Skin of body (tissue), 2 donors: ENCODE measurements around the gene SAMHD1. TPM values are rescaled to one million over a fixed set of nuclear protein-coding genes. Genes with fewer than 3 reads are reported as not detected.

ENCODE experiments used
- DNase-seq: peaks from one replicate; lab custom pipeline; 2025; lab: John Stamatoyannopoulos, UW
- total RNA-seq: library from RNA; depleted of rRNA; stranded (reverse); fragments of >200 nt; gene quantifications from one replicate; pipeline ENCODE4 v1.2.3, GENCODE V29; 2014

Gene SAMHD1
- total RNA-seq, 1 donor from 2014 or later = 48.8 TPM

GRCh38 chr20:36873498-36874189, 77.9 kb downstream of the SAMHD1 start:
- DNase-seq = no peak

DNA sequence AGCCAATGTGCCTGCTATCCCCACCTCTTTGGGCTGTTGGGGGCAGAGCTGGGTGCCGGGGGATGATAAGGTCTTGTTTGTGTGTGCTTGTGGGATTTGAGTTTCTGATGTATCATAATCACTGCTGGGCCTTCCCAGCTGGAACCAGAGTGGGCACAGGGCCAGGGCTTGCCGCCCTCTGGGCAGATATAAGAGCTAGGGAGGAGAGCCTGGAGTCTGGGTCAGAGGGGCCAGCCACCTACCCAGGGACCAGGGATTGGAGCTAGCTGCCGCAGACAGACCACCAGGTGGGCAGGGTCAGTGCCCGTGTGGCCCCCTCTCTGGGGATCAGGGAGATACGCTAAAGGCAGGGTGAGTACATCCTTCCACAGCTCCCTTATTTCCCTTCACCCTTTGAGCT, 78.7 kb downstream of the SAMHD1 start:
- DNase-seq = no peak

GRCh38 chr20:36871640-36872570, 79.6 kb downstream of the SAMHD1 start:
- no peak for DNase-seq

GRCh38 chr20:36866681-36867495, 84.6 kb downstream of the SAMHD1 start:
- DNase-seq = no peak

- DNase-seq = no peak
Observed at GRCh38 chr20:36866164-36866563, 85.3 kb downstream of the SAMHD1 start.

GRCh38 chr20:36865861-36866149, 85.7 kb downstream of the SAMHD1 start:
- DNase-seq = no peak

- no peak for DNase-seq
Observed at GRCh38 chr20:36865076-36865860, 86.2 kb downstream of the SAMHD1 start.

GRCh38 chr20:36862857-36863668, 88.4 kb downstream of the SAMHD1 start:
- DNase-seq = no peak

- DNase-seq = peak; percentile 79
Observed at GRCh38 chr20:36861875-36862801, 89.4 kb downstream of the SAMHD1 start.

- no peak for DNase-seq
Observed at GRCh38 chr20:36861625-36861874, 90.0 kb downstream of the SAMHD1 start.

DNA sequence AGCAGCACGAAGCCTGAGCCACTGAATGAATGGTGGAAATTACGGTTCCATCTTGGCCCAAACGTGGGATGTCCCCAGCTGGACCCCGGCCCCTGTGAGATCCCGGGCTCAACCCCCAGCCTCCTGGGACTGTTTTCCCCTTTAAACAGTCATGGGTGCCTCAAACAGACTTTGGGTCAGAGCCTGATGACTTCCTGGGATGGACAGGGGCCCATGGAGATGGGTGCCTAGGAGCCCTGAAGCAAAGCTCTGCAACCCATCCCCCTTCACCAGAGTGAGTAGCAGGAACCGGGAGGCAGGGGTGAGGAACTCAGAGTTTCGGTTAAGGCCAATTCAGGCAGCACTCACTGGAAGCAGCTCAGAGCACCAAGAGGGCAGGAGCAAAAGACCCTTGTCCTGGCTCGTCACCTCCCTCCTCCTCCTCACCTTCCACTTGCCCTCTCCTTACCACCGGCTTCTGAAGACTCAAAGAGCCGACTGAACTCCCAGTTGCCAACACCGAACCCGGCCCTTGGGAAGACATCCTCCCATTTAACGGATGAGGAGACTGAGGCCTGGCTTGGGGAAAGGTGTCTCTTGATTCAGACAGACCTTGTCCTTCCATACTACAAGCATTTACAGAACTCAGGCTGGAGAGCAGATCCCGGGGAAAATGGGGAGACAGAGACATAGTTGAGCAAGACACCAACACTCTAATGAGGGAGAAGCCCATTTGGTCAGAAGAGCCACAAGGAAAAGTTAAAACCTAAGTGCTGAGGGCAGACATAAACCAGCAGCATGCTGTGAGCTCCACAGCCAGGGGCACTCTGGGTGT, 90.5 kb downstream of the SAMHD1 start:
- DNase-seq = no peak

GRCh38 chr20:36860339-36860738, 91.2 kb downstream of the SAMHD1 start:
- no peak for DNase-seq

DNA sequence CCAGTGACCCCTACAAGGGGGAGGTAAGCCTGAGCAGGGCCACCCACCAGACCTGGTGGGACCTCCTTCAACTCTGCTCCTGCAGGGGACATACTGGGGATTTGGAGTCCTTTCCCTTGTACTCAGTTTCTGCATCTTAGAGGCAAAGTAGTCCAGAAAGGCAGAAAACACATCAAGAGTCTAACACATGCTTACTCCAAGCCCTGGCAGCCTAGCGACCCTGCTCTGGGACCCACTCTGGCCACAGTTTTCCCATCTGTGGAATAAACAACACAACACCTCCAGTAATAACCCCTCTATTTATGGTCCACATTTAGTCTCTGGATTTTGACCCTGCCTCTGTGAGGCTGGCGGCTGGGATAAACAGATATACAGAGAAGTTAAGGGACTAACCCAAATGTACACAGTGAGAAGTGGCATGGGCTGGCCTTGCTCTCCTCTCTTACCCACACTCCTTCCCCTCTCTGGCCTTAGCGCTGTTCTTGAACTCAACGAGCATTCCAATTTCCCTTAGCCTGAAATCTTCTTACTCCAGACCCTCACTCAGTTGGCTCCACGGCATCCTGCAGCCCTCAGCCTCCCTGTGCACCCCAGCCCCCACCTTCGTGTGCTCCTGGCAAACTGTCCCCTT, 91.7 kb downstream of the SAMHD1 start:
- DNase-seq = no peak

- no peak for DNase-seq
Observed at GRCh38 chr20:36859282-36859555, 92.3 kb downstream of the SAMHD1 start.

DNA sequence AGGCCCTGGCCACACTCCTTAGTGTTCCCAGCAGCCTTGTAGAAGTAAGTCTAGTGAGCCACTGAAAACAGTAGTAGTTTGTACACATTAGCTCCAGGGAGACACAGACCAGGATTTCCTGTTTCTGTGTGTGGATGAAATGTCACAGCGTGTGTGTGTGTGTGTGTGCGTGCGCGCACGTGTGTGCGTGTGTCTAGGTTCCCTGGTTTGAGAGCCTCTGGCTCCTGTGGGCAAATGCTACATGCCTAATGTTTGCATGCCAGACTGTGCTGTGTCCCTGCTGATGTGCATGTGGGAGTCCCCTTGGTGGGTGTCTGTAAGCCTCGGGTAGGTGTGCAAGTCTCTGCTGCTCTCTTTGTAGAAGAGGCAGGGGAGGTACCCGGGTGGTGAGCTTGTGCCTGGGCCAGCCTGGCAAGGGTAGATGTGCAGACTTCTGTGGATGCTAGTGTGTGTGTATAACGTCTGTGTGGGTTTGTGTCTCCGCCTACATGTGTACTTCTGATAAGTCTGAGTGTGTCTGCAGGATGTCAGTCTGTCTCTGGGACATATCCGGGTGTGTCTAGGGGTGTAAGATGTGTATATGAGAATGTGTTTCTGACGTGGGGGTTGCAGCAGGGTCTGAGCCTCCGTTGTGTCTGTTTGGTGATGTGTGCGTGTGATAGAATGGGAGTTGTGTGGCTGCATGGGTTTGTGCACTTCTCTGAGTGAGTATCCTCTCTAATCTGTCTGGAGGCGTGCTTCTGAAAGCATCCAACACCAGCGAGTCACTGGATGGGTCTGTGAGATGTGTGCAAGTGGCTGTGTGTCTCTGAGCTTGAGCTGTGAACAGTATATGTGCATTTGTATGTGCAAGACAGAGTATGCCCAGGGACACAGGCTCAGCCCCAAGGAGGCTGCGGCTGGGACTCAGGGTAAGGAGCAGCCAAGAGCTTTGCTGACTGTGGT, 94.5 kb downstream of the SAMHD1 start:
- no peak for DNase-seq

GRCh38 chr20:36856195-36856594, 95.3 kb downstream of the SAMHD1 start:
- DNase-seq = no peak

GRCh38 chr20:36855241-36855657, 96.3 kb downstream of the SAMHD1 start:
- DNase-seq = no peak
